Raji (cell line): Measurements from ENCODE around the gene GALNT10.

Source experiments
- POLR2A ChIP-seq: IDR thresholded peaks from 2 replicates; pipeline ENCODE4 v1.6.1; 2011; ENCODE audit warnings: low read depth, low read length, control low read depth; ENCODE audit not compliant: insufficient read depth

Gene GALNT10

DNA sequence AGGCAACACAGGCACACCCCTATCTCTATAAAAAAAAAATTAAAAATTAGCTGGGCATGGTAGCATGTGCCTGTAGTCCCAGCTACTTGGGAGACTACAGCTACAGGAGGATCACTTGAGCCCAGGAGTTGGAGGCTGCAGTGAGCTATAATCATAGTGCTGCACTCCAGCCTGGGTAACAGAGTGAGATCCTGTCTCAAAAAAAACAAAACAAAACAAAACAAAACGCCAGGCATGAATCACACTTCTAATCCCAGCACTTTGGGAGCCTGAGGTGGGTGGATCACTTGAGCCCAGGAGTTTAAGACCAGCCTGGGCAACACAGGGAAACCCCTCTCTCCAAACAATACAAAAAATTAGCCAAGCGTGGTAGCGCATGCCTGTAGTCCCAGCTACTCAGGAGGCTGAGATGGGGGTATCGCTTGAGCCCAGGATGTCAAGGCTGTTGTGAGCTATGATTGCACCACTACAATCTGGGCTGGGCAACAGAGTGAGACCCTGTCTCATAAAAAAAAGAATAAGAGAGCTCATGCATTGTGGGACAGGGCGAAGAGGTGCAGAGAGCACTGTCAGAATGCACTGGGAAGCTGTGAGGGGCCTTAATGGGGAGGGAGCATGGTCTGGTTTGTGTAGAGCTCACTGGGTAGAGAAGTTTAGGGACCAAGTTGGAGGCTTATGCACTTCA is 246.9 kb downstream of the GALNT10 start:
- no peak for TF ChIP-seq POLR2A

DNA sequence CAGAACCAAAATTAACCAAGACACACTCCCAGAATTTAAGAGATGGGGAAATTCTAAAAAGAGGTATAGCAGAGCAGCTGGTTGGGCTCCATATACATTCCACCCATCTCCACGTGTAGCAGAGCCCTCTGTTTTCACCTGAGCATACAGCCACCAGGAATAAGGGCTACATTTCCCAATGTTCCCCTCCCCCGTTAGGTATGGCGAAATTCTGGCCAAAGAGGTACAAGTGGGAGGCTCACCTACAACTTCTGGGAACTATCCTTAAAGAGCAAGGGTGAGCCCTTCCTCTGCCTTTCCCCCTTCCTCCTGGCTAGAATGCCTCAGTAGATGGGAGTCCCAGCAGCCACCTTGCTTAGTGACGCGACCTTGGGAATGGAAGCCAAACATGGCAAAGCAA is 250.0 kb downstream of the GALNT10 start:
- no peak for TF ChIP-seq POLR2A

DNA sequence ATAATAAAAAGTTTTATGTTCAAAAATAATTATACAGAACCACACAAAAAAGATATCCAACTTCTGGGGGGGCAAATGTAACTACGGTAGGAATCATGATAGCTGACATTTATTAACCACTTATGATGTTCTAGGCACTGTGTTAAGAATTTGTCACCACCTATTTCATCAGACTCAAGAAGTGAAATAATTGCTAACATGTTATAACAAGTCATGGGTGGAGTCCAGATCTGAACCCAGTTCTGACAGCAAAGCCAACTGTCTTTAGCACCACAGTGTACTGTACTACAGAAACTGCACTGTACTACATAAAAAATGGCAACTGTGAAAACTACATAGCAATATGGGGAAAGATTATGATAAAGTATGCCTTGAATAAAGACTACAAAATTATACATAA is 252.3 kb downstream of the GALNT10 start:
- no peak for TF ChIP-seq POLR2A

DNA sequence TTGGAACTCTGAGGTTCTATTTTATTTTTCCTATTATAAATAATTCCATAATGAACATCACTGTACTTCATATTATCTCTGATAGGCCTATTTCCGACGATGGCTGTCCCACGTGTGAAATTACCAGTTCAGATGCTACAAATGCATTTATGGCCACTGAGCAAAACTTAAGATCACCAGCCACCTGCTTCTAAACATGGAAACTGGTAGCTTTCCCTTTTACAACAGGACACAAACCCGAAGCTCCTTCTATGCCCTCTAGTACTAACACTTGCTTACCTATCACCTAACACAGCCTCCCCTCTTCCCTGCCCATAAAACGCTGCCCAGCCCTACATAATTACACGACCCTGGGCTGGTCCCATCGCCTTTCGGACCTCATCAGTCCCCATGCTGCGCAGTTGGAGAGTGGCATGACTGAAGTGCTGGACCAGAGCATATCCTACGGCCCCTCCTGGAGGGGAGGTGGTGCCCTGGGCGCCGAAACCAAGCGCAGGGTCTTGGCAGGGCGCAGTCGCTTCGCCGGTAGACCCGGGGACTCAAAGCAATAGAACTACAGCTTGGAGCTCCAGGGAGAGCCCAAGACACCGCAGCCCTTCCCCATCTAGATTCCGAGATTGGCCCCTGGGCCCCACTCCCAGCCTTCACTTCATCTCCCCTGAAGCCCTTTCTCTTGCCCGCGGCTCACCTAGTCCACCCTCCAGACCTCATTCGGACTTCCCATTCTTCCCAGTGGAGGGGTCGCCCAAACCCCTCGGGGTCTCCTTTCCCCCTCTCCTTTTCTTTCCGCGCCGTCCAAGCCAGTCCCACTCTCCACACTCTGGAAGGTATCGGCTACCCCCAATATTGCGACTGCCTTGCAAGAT is 254.3 kb downstream of the GALNT10 start:
- no peak for TF ChIP-seq POLR2A

DNA sequence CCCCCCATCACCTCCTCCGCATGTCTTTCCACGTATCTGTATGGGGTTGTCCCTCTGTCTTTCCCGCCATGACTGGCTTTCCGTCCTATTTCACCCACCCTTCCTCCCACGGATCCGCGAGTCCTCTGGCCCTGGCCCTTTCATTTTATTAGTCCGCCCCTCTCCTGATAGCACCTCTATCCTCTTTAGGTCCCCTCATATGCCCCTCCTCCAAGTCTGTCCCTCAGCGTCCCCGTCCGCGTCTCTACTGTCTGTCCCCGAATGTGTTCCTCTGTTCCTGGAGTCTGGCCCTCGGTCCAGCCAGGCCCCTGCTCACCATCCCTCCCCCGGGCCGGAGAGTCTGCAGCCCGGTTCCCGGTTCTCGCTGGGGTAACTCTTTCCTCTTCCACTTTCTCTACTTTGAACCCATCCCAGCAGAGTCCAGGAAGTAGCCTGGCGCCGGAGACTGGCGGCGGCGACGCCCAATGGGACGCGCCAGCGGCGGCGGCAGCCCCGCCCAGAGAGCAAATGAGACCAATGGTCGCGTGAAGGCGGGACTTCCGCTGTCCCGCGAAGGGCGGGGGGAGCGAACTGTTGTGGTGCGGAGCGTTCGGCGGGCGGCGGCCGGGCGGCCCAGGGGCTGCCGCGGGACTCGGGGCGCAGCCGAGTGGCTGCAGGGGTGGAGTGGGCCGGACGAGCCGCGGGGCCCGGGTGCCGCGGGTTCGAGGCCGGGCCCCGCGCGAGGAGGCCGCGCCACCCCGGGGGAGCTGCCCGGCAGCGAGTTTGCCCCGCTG is 255.1 kb downstream of the GALNT10 start, which contains the start of gene SAP30L:
Gene SAP30L, plus strand, starts transcription at position 576 of the 773 bp plus-strand sequence. CDS start 608 bp downstream, outside the sequence.
- peak; percentile 71 for TF ChIP-seq POLR2A

DNA sequence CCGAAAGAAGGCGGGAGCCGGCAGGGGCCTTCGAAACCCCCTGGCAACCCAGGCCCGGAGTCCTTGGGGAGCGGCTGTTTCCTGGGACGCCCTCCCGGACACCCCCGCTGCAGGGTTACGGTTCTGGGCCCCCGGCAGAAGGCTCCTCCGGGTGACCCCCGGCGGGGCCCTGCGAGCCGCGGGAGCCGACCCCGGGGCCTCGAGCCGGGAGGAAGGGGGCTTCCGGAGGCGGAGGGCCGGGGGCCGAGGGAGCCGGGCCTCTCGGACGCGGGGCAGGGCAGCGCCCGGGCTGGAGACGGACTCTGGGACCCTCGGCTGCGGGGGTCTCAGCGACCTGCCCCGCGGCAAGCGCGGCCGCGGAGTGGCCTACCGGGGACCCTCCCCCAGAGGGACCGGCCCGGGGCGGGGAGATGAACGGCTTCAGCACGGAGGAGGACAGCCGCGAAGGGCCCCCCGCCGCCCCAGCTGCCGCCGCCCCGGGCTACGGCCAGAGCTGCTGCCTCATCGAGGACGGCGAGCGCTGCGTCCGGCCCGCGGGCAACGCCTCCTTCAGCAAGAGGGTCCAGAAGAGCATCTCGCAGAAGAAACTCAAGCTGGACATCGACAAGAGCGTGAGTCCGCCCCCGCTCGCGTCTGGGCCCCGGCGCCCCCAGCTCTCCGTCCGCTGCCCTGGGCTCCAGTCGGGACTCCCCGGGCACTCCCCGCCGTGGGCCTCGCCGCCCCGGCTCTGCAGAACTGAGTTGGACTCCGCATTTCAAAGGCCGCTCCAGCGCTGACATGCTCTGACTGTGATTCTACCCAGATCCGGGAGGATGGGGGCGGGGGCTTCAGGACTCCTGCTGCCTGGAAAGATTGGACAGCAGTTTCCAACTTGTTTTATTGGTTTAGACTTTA is 255.9 kb downstream of the GALNT10 start:
- no peak for TF ChIP-seq POLR2A

DNA sequence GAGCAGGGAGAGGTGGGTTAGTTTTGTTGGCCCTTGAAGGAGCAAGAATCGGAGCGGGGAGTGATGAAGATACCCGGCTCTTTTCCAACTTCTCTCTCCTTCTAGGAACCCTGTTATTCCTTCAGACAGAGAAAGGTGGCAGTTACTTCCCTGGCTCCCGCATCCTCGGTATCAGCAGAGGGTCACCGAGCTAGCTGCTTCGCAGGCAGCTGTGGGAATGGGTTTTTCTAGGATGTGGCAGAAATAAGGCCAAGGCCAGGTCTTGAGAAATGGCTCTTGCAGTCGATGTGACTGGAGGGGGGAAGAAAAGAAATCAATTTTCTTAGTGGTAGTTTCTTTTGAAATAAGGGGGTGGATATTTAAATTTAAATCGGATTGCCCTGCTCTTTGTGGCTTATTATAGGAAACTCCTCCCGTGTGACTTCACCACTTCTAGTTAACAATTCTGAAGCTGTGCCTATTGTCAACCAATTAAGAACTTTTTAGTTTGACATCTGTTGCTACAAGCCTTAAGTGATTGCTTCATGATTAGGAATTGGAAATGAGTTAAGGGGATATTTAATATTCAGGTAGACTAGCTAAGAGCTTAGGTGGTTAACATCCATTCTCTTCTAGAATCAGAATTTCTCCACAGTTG is 256.7 kb downstream of the GALNT10 start:
- TF ChIP-seq POLR2A: no peak

DNA sequence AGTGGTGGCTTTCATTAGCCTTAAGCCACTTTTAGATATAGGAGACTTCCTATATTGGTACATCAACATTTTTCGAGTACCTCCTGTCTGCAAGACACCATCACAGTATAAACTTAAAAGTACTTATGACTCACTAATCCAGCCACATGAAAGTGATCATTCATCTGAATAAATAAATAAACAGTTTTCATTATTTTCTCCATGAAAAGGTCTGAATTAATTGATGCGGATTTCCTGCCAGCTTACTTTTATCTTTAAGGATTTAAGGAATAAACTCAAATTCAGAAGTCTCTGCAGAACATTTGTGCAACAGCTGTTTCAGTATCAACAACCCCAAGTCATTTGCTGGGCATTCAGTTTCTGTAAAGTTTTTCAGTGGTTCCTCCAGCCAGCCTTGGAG is 259.3 kb downstream of the GALNT10 start:
- no peak for TF ChIP-seq POLR2A

DNA sequence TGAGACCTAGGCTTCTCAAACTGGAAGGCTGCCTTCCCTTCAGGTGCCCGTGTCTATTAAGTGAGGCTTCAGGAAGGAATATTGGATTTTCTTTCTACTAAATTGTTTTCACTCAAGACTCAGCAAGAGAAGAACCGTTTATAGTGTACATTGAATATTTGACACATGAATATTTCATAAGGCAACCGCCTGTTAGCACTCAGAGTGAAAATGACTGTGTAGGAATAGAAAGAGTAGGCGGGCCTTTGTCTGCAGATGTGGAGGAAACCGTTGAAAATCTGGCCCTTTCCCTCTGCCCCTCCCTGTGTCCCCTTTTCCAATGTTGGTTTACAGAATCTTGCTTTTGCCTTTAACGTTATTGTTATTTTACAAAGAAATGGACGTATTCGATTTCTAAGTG is 261.4 kb downstream of the GALNT10 start:
- no peak for TF ChIP-seq POLR2A

DNA sequence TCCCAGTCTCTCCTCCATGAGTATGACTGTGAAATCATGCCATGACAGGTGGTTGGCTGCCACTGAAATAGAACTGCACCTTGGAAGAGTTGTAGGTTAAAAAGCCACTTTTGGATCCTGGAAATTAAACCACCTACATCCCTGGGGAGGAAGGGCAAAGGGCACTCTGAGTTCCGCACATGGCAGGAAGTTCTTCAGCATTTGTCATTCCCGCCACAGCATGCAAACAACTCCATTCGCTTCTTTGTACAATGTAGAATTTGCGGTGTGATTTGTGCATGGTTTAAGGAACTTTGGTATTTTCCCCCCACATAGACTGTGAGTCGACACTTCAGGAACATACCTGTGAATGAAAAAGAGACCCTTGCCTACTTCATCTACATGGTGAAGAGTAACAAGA is 265.1 kb downstream of the GALNT10 start:
- TF ChIP-seq POLR2A: no peak

DNA sequence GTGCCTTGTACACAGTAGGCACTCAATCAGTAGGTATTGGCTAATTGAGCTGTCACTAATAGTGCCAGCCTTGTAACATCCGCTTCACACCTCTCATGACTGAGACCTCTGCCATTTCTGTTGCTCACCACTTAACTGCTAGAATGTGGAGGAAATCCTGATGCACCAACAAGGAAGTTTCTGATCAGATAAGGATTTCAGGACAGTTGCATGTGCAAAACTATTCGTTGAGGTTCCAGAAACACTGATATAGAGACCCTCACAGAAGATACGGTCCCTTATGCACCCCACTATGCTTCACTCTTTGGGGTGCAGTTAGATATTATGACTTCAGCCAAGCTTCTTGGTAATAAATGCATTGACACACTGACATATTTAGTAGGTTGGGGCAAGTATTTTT is 266.0 kb downstream of the GALNT10 start:
- no peak for TF ChIP-seq POLR2A

DNA sequence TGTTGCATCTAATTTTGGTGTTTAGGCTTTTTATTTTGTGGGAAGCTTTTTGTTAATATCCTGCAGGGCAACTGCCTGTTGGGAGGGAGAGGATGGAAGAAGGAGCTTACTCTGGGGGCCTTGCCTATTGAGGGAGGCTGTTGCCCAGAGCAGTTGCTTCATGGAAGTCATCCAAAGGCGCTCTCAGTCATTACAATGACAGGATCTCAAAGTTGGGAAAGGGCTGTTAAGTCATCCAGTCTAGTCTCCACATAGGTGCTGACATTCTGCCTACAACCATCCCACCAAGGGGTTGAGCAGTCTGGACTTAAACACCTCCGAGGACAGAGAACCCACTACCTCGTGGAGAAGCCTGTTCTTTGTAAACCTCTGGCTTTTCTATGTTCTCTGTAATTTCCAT is 268.5 kb downstream of the GALNT10 start:
- no peak for TF ChIP-seq POLR2A

DNA sequence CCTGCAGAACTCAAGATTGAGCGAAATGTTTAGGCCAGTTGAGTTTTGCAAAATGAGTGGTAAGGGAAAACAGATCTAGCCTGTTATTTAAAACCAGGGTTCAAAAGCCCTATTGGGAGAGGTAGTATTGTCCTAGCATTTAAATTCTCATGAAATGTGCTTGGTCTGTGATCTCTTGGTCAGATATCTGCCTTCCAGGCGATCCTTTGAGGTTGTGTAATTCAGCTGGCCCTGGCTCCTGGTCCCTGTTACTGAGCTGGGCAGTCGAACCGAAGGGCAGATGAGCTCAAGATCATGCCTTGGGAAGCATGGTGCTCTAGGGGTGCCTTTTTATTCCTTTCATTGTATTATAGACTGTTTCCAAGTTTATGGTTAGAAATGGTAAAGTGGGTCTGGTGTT is 269.6 kb downstream of the GALNT10 start:
- TF ChIP-seq POLR2A: no peak

DNA sequence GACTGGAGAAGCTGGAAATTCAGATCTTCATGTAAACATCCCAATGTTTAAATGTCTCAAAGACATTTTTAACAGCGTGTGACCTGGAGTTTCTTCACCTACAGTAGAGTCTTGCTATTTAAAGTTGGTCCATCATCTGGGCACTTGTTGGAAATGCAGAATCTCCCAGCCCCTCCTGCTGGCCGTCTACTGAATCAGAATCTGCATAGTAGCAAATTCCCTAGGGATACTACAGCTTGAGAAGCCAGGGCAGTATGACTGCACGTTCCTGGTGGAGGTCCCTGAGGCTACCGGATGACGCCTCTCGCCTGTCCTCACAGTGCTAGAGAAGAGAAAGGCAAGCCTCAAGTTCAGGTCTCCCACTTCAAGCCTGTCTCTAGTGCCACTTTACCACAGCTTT is 271.0 kb downstream of the GALNT10 start:
- TF ChIP-seq POLR2A: no peak
